K562 (cell line): ENCODE results near the gene PPP6C. TPM values are rescaled to one million over a fixed set of nuclear protein-coding genes. Genes with fewer than 3 reads are reported as not detected.

Experiments
- BCL6 ChIP-seq: fragments of 250-450 bp; sonication (Bioruptor Pico); IDR thresholded peaks from 2 replicates; pipeline ENCODE4 v1.4.0; 2020
- DPF2 ChIP-seq: fragments of 450-650 bp; IDR thresholded peaks from 2 replicates; pipeline ENCODE4 v1.6.1; 2016
- FOXK2 ChIP-seq, 2 experiments: fragments of 450-650 bp; IDR thresholded peaks in 1 of 2; conservative IDR thresholded peaks in 1 of 2; 2 replicates each; pipeline ENCODE4 v1.6.1; 2016; ENCODE audit warnings: low read depth in 2 of 2, mild to moderate bottlenecking in 1 of 2
- L3MBTL2 ChIP-seq: fragments of 450-650 bp; IDR thresholded peaks from 2 replicates; pipeline ENCODE4 v1.6.1; 2016; ENCODE audit warnings: mild to moderate bottlenecking, moderate library complexity
- MEF2D ChIP-seq: conservative IDR thresholded peaks from 2 replicates; pipeline ENCODE4 v1.6.1; 2016; ENCODE audit warnings: low read depth, missing genetic modification characterization, missing compliant biosample characterization
- PKNOX1 ChIP-seq: fragments of 450-650 bp; IDR thresholded peaks from 2 replicates; pipeline ENCODE4 v1.6.1; 2016
- SOX6 ChIP-seq: fragments of 450-650 bp; IDR thresholded peaks from 2 replicates; pipeline ENCODE4 v1.6.1; 2014; ENCODE audit warnings: mild to moderate bottlenecking
- SREBF1 ChIP-seq: fragments of 150-350 bp; IDR thresholded peaks from 2 replicates; pipeline ENCODE4 v1.6.1; 2014; ENCODE audit warnings: antibody characterized with exemption, low read depth, low read length, borderline replicate concordance
- TAF1 ChIP-seq: IDR thresholded peaks from 2 replicates; pipeline ENCODE4 v1.6.1; 2011; ENCODE audit warnings: mild to moderate bottlenecking, low read length, moderate library complexity; ENCODE audit not compliant: insufficient read depth, control insufficient read depth, severe bottlenecking; ENCODE audit errors: extremely low read depth
- THRB ChIP-seq: fragments of 450-650 bp; formaldehyde crosslinking; conservative IDR thresholded peaks from 2 replicates; pipeline ENCODE4 v1.4.0; 2022; ENCODE audit warnings: mild to moderate bottlenecking, missing genetic modification characterization
- ZBTB17 ChIP-seq: fragments of 450-650 bp; formaldehyde crosslinking; IDR thresholded peaks from 2 replicates; pipeline ENCODE4 v1.4.0; 2020; ENCODE audit warnings: mild to moderate bottlenecking
- ZNF212 ChIP-seq: fragments of 450-650 bp; formaldehyde crosslinking; IDR thresholded peaks from 2 replicates; pipeline ENCODE4 v1.4.0; 2020; ENCODE audit warnings: mild to moderate bottlenecking
- ZNF695 ChIP-seq: fragments of 450-650 bp; formaldehyde crosslinking; IDR thresholded peaks from 2 replicates; pipeline ENCODE4 v1.4.0; 2020; ENCODE audit warnings: mild to moderate bottlenecking, moderate library complexity
- polyA plus RNA-seq, 8 experiments: library from polyadenylated mRNA; depleted of rRNA in 4 of 8; stranded (reverse) in 5 of 8; unstranded in 3 of 8; fragments of >200 nt; fragmentation: Nextera tagmentation in 2 of 8; fragmentation: Illumina TruSeq in 1 of 8; extraction: Ambion mirVana in 2 of 8; extraction: Trizol in 1 of 8; gene quantifications; 2 replicates each; pipeline versions ENCODE4 v1.2.1 to v1.2.3, GENCODE V29; 2011 to 2014; ENCODE audit warnings: inconsistent platforms in 1 of 8, missing spikeins in 1 of 8
- total RNA-seq, 7 experiments: library from RNA; depleted of rRNA in 6 of 7; stranded (reverse); fragments of >200 nt in 6 of 7; fragmentation: Illumina TruSeq in 2 of 7; extraction: Trizol in 2 of 7; gene quantifications; 2 replicates each; pipeline versions ENCODE4 v1.2.1 to v1.2.3, GENCODE V29; 2011 to 2021; ENCODE audit warnings: low replicate concordance in 1 of 7
- TF ChIP-seq, protein P1 (sequence below), 2 experiments: fragments of 450-650 bp; IDR thresholded peaks; 2 replicates each; pipeline ENCODE4 v1.6.1; 2016; ENCODE audit warnings: mild to moderate bottlenecking in 2 of 2, borderline replicate concordance in 1 of 2, low read depth in 1 of 2, moderate library complexity in 1 of 2
- TF ChIP-seq, protein P2 (sequence below): sonication (generic); formaldehyde crosslinking; IDR thresholded peaks from 2 replicates; pipeline ENCODE4 v1.5.0; 2020; ENCODE audit warnings: missing genetic modification reagents

Gene PPP6C
- total and polyA plus RNA-seq, 9 of the 15 experiments (the other 6 are each of a cell fraction or from before 2014, with no cell fraction given), result 18.8 to 44.8 (median 38.3) TPM

DNA sequence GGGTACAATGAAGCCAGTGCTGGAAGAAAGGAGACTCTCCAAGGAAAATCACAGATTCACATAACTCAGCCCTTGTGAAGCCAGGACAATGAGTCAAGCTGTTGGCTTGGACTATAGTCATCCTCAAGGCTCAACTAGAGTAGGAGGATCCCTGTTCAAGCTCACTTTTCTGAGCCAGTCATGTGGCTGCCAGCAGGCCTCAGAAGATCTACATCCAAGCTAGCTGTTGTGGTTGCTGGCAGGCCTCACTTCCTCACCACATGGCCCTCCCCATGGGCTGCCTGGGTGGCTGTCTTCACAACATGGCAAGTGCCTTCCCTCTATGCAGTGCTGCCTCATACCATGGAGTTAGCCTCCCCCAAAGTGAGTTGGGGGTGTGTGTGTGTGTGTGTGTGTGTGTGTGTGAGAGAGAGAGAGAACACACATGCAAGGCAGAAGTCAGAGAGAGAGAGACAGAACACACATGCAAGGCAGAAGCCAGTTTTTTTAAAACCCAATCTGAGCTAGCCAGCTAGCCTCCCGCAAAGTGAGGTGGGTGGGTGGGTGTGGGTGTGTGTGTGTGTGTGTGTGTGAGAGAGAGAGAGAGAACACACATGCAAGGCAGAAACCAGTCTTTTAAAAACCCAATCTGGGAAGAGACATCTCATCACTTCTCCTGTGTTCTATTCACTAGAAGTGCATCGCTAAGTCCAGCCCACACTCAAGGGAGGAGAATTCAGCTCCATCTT is 63.4 kb downstream of the PPP6C start (continued):
- TF ChIP-seq, protein P1, sequence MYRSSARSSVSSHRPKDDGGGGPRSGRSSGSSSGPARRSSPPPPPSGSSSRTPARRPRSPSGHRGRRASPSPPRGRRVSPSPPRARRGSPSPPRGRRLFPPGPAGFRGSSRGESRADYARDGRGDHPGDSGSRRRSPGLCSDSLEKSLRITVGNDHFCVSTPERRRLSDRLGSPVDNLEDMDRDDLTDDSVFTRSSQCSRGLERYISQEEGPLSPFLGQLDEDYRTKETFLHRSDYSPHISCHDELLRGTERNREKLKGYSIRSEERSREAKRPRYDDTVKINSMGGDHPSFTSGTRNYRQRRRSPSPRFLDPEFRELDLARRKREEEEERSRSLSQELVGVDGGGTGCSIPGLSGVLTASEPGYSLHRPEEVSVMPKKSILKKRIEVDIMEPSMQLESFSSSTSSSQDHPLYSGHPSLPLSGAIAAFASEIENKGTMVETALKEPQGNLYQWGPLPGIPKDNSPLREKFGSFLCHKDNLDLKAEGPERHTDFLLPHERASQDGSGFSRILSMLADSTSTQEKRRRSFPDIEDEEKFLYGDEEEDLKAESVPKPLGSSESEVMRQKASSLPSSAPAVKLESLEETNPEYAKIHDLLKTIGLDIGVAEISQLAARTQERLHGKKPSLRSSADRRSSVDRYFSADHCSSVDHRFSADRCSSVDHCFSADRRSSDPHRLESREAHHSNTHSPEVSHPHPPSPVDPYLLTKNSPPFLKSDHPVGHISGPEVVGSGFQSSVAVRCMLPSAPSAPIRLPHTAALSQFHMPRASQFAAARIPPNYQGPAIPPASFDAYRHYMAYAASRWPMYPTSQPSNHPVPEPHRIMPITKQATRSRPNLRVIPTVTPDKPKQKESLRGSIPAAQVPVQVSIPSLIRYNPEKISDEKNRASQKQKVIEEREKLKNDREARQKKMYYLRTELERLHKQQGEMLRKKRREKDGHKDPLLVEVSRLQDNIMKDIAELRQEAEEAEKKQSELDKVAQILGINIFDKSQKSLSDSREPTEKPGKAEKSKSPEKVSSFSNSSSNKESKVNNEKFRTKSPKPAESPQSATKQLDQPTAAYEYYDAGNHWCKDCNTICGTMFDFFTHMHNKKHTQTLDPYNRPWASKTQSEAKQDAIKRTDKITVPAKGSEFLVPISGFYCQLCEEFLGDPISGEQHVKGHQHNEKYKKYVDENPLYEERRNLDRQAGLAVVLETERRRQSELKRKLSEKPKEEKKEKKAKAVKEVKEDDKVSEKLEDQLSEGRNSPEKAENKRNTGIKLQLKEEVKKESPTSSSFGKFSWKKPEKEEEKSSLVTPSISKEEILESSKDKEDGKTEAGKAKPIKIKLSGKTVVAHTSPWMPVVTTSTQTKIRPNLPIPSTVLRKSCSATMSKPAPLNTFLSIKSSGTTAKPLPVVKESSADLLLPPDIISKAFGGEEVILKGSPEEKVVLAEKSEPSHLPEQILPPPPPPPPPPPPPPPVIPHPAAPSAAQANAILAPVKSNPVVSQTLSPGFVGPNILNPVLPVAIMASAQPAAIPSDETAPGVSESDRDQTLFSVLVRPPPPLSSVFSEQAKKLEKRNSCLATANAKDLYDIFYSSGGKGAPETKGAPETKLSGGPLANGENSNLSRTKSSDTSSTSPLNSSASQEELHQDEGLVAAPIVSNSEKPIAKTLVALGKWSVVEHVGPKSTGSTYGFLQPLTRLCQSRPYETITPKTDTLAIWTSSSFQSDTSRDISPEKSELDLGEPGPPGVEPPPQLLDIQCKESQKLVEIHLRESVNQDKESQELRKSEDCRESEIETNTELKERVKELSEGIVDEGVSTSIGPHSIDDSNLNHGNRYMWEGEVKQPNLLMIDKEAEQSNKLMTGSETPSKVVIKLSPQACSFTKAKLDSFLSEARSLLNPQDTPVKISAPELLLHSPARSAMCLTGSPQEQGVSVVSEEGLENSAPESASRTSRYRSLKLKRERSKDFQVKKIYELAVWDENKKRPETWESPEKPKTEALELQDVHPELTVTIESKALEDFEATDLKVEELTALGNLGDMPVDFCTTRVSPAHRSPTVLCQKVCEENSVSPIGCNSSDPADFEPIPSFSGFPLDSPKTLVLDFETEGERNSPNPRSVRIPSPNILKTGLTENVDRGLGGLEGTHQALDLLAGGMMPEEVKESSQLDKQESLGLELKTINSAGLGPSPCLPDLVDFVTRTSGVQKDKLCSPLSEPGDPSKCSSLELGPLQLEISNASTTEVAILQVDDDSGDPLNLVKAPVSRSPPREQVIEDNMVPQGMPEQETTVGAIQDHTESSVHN (IDR thresholded peaks at IDR 0.05; ENCODE audit: borderline replicate concordance in 1 of 2, low read depth in 1 of 2), result no peak
- TF ChIP-seq PKNOX1 (peak; percentile 46; the same call in 1 of the 2 replicates), BCL6 (CRISPR knock-in tag) (no peak), THRB (CRISPR knock-in tag) (no peak), DPF2 (peak; percentile 42), MEF2D (tag) (no peak), L3MBTL2 (peak; percentile 56), FOXK2 (conservative IDR thresholded peaks at IDR 0.05 in 1 of 2, IDR thresholded peaks at IDR 0.05 in 1 of 2; ENCODE audit: low read depth in 2 of 2) (peak in 1 of 2 experiments; percentile 46; a peak in 2 of 4 replicates), SREBF1 (no peak), SOX6 (no peak; the same call in 1 of the 2 replicates), TAF1 (no peak), ZNF695 (CRISPR knock-in tag) (no peak), ZNF212 (CRISPR knock-in tag) (no peak), ZBTB17 (0 out of 2 replicates have a peak, but pooled peaks have one; percentile 47)
- TF ChIP-seq, protein P2, sequence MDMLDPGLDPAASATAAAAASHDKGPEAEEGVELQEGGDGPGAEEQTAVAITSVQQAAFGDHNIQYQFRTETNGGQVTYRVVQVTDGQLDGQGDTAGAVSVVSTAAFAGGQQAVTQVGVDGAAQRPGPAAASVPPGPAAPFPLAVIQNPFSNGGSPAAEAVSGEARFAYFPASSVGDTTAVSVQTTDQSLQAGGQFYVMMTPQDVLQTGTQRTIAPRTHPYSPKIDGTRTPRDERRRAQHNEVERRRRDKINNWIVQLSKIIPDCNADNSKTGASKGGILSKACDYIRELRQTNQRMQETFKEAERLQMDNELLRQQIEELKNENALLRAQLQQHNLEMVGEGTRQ (CRISPR knock-in tag), result no peak
